Measurements from ENCODE around the gene JAK1. TPM values are rescaled to one million over a fixed set of nuclear protein-coding genes. Genes with fewer than 3 reads are reported as not detected.

The JAK1 gene
- total RNA-seq, 1 experiment from 2014 or later = 339 TPM

DNA sequence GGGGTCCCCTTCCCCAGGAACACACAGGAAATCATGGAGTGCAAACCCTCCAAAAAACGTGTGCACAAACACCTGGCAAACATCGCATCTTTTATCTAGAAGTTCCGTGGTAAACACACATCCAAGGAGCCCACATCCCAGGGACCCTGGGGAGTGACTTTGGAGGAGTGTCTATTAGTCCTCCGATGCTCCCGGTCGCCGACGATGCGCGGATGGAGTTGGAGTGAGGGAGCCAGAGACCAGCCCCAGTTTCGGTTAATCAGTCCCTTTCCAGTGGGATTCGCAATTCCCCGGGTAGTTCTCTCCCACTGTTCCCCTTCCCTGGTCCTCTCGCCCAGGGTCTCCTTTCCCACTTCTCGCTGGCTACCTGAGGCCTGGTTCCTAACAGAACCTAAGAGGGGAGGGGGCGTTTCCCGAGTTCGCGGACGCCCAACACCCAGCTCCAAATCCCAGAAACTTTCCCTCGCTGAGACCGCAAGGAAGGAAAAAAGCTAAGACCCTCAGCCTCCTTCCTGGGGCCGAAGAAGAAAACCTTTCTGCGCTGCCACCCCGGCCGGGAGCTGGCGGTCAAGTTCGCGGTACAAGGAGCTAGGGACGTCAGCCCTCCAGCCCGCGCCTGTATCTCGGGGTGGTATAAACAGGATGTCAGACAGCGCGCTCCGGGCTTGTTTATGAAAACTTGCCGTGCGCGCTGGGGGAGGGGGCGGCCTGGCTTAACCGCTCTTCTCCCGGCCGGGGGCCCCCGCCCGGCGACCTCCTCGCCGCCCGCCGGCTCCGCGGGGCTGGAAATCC lies 787 bp downstream of the JAK1 start:
- peak overlapping the region; percentile 83 for H3K4me3 ChIP-seq (ENCODE audit: low read depth, low read length, poor library complexity, severe bottlenecking)
- H3K4me1 ChIP-seq (ENCODE audit: insufficient read depth, low read length, poor library complexity, severe bottlenecking) = peaks cover 55% of the 10 kb centered on the region
- H3K9me3 ChIP-seq (ENCODE audit: low read depth, low read length, poor library complexity, severe bottlenecking) = no peaks in the 10 kb centered on the region
- POLR2A ChIA-PET (ENCODE audit: low non-redundant PET) = interaction anchor here (0.5 to 0.6 kb wide), 2 partner anchors 37 to 49 kb away, joined by 3 to 5 read pairs; no protein-coding TSS in a partner anchor
- intact Hi-C loops (cut with micrococcal nuclease; ENCODE audit: unreplicated experiment) = loop anchor here (5.0 kb wide), 1 partner anchor 37 kb away; no protein-coding TSS in a partner anchor
- peak; percentile 64 for DNase-seq (ENCODE audit: low spot score)
- no peak for TF ChIP-seq CTCF (conservative IDR thresholded peaks at IDR 0.05; ENCODE audit: low read depth, low read length)
- TF ChIP-seq EZH2 (IDR thresholded peaks at IDR 0.05; ENCODE audit: borderline replicate concordance, low read depth, low read length, poor library complexity, severe bottlenecking) = no peak
- no TSS peak for BruUV-seq (replicated peaks)
- CTCF ChIA-PET = interaction anchor here (0.6 kb wide), 1 partner anchor 415 kb away, joined by 3 read pairs; no protein-coding TSS in a partner anchor
- H3K27me3 ChIP-seq (replicated peaks; ENCODE audit: insufficient read depth, low read depth, low read length, poor library complexity) = no peaks in the 10 kb centered on the region
- H3K36me3 ChIP-seq (ENCODE audit: insufficient read depth, low read length, poor library complexity, severe bottlenecking) = peaks cover 6% of the 10 kb centered on the region
- peak overlapping the region; percentile 90 for H3K27ac ChIP-seq (ENCODE audit: low read depth, low read length, poor library complexity, severe bottlenecking)

- peak overlapping the region; percentile 90 for H3K27ac ChIP-seq (ENCODE audit: low read depth, low read length, poor library complexity, severe bottlenecking)
- TF ChIP-seq CTCF (conservative IDR thresholded peaks at IDR 0.05; ENCODE audit: low read depth, low read length) = no peak
- no peak for TF ChIP-seq EZH2 (IDR thresholded peaks at IDR 0.05; ENCODE audit: borderline replicate concordance, low read depth, low read length, poor library complexity, severe bottlenecking)
- no peak for DNase-seq (ENCODE audit: low spot score)
- H3K4me3 ChIP-seq (ENCODE audit: low read depth, low read length, poor library complexity, severe bottlenecking) = peak overlapping the region; percentile 83
- ChIA-PET POLR2A (ENCODE audit: low non-redundant PET) (no interaction called here), CTCF (no interaction called here)
- no TSS peak for BruUV-seq (replicated peaks)
- no peaks in the 10 kb centered on the region for H3K27me3 ChIP-seq (replicated peaks; ENCODE audit: insufficient read depth, low read depth, low read length, poor library complexity)
- H3K36me3 ChIP-seq (ENCODE audit: insufficient read depth, low read length, poor library complexity, severe bottlenecking) = peaks cover 6% of the 10 kb centered on the region
- intact Hi-C loops (cut with micrococcal nuclease; ENCODE audit: unreplicated experiment) = loop anchor here (2.0 to 5.0 kb wide), 2 partner anchors 36 to 51 kb away; no protein-coding TSS in a partner anchor
- H3K9me3 ChIP-seq (ENCODE audit: low read depth, low read length, poor library complexity, severe bottlenecking) = no peaks in the 10 kb centered on the region
- H3K4me1 ChIP-seq (ENCODE audit: insufficient read depth, low read length, poor library complexity, severe bottlenecking) = peaks cover 66% of the 10 kb centered on the region
Measured at GRCh38 chr1:64963466-64963865, 2.9 kb downstream of the JAK1 start.

DNA sequence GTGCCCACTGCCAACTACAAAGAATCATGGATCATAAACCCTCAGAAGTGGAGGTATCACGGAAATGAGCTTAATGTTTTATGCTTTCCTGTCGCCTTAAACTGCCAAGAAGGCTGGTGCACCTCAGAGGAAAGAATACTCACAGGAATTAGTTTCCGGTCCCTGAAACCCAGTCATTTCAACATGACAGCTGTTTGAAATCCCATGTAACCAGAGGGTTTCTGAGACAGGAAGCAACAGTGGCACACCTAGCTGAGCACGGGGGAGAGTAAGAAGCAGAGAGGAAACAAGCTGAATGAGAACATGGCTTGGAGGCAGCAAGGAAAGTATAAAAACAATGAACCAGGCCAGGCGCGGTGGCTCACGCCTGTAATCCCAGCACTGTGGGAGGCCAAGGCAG lies 3.9 kb downstream of the JAK1 start:
- DNase-seq (ENCODE audit: low spot score) = peak; percentile 81
- Histone ChIP-seq H3K27ac (ENCODE audit: low read depth, low read length, poor library complexity, severe bottlenecking) (peak overlapping the region; percentile 90), H3K36me3 (ENCODE audit: insufficient read depth, low read length, poor library complexity, severe bottlenecking) (peaks cover 6% of the 10 kb centered on the region), H3K4me1 (ENCODE audit: insufficient read depth, low read length, poor library complexity, severe bottlenecking) (peaks cover 70% of the 10 kb centered on the region), H3K27me3 (replicated peaks; ENCODE audit: insufficient read depth, low read depth, low read length, poor library complexity) (no peaks in the 10 kb centered on the region), H3K4me3 (ENCODE audit: low read depth, low read length, poor library complexity, severe bottlenecking) (peak overlapping the region; percentile 83), H3K9me3 (ENCODE audit: low read depth, low read length, poor library complexity, severe bottlenecking) (no peaks in the 10 kb centered on the region)
- CTCF ChIA-PET = no interaction called here
- POLR2A ChIA-PET (ENCODE audit: low non-redundant PET) = no interaction called here
- no TSS peak for BruUV-seq (replicated peaks)
- intact Hi-C loops (cut with micrococcal nuclease; ENCODE audit: unreplicated experiment) = loop anchor here (2.0 to 5.0 kb wide), 2 partner anchors 35 to 50 kb away; no protein-coding TSS in a partner anchor
- no peak for TF ChIP-seq EZH2 (IDR thresholded peaks at IDR 0.05; ENCODE audit: borderline replicate concordance, low read depth, low read length, poor library complexity, severe bottlenecking)
- TF ChIP-seq CTCF (conservative IDR thresholded peaks at IDR 0.05; ENCODE audit: low read depth, low read length) = no peak
